GM21515 (cell line): ENCODE measurements around the gene ARHGEF6.

Experiments
- ATAC-seq: cut with Tn5 transposase; IDR thresholded peaks from one replicate; pipeline ENCODE4 v1.9.1; 2021; ENCODE audit not compliant: unreplicated experiment

The ARHGEF6 gene

GRCh38 chrX:136747003-136747986, 33.4 kb downstream of the ARHGEF6 start:
- ATAC-seq, result no peak

DNA sequence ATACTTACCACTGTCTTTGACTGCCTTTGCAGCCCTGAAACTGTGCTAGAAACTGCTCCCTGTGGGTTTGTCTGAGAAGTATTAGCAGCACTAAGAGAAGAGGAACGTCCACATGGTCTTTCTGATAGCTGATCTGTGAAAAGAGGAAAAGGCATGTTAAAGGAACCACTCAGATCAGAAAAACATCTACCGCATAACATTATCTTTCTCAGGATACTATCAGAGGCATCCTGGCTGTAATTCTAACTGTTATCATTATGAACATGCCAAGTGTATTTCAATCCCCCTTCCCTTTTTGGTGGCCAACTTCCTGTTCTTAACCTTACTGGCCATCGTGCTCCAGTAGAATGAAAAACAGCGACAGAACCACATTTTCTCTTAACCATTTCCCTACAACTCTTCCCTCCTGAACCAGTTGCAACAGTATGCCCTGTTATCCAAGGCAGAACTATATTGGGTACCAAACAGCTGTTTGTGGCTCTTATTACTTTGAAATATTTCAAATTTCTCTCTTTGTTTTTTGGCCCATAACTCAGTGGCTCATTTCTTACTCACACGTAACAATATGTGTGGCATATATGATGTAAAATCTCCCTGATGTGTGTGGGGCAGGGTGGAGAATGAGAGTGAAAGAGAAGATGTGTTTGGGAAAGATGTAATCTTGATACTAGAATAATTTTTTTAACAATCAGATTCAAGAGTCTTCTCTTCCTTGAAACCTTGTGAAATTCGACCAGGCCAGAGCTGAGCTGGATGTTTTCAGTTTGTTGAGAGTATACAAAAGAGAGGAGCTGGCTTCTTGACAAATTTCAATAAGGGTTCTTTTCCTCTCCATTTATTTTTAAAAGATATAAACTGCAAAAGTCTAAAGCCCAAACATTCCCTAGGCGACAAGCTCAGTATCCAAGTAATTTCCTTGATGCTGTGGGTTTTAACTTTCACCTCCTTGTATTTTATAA, 35.2 kb downstream of the ARHGEF6 start:
- no peak for ATAC-seq

- ATAC-seq, result no peak
Observed at GRCh38 chrX:136742721-136743379, 37.9 kb downstream of the ARHGEF6 start.

GRCh38 chrX:136738049-136738729, 42.5 kb downstream of the ARHGEF6 start:
- no peak for ATAC-seq

GRCh38 chrX:136736690-136737089, 44.0 kb downstream of the ARHGEF6 start:
- no peak for ATAC-seq

GRCh38 chrX:136735601-136736000, 45.1 kb downstream of the ARHGEF6 start:
- no peak for ATAC-seq

DNA sequence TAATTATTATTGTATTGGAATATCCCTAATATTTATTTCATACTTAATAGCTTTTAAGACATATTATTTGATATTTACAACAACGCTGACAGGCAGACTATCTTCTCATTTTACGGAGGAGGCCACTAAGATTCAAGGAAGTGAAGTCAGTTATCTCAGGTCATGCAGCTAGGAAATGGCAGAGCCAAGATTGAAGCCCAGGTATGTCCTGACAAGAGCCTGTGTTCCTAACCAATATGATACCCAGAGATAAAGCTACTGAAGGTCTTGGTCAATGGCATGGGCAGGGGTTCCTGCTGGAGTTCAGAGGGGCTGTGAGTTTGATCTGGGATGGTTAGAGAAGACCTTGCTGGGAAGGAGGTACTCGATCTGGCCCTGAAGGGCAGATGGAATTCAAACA, 47.1 kb downstream of the ARHGEF6 start:
- ATAC-seq, result no peak

- ATAC-seq, result no peak
Observed at GRCh38 chrX:136731798-136732197, 48.9 kb downstream of the ARHGEF6 start.

DNA sequence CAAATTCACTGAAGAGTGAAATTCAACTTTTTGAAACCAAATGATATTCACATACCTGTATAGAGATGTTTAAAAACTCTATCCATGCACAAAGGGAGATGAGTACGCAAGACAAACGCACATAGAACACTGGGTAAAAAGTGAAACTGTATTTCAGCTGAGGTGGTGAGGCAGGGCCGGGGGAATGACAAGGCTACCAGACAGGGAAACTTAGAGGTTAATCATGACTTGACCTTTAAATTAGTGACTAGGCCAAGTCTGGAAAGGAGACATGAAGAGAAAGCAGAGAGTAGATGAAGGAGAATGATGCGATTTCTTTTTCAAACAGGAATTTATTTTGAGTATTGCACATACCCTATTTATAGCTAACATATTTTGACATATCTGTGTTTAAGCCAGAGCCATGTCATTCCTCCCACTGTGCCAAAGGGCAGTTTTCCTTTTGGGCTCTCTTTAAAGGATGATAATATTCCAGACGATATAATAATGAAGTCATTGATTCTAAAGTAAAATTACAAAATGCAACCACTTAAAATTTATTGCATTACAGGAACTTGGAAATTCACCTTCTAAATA, 49.4 kb downstream of the ARHGEF6 start:
- ATAC-seq, result no peak

- no peak for ATAC-seq
Observed at GRCh38 chrX:136728393-136728792, 52.3 kb downstream of the ARHGEF6 start.

- no peak for ATAC-seq
Observed at GRCh38 chrX:136725441-136726104, 55.2 kb downstream of the ARHGEF6 start.

- no peak for ATAC-seq
Observed at GRCh38 chrX:136718091-136718490, 62.6 kb downstream of the ARHGEF6 start.

GRCh38 chrX:136714626-136715599, 65.8 kb downstream of the ARHGEF6 start:
- ATAC-seq, result peak; percentile 90

- ATAC-seq, result no peak
Observed at GRCh38 chrX:136712650-136713310, 68.0 kb downstream of the ARHGEF6 start.

- no peak for ATAC-seq
Observed at GRCh38 chrX:136711147-136711546, 69.6 kb downstream of the ARHGEF6 start.

DNA sequence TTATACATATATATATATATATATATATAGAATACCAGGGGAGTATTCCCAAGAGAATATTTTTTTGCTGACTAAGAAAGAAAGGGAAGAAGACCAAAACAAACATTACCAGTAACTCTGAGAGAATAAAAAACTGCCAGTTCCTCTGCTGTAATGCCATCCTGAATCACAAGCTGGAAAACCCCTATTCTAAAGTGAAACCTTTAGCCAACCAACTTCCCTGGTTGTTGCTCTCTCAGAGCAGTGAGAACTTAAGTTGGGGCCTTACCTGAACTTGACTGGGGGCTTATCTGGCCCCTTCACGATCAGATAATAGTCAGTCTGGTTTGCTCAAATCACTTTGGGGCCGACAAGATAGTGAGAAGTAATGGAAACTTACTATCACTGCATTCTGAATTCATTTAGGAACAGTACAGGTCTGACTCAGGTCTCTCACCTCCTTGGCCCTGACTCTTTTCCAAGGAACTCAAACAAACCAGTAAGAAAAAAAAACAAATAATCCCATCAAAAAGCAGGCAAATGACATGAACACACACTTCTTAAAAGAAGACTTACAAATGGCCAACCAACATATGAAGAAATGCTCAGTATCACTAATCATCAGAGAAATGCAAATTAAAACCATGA, 70.3 kb downstream of the ARHGEF6 start:
- no peak for ATAC-seq

- ATAC-seq, result no peak
Observed at GRCh38 chrX:136708348-136708747, 72.4 kb downstream of the ARHGEF6 start.
